DLD1 (cell line): Measurements from ENCODE around the gene GP9.

ENCODE experiments used
- in situ Hi-C: cut with HindIII; loops from 2 replicates; pipeline ENCODE4 v1.10.0; 2017; ENCODE audit warnings: low sequenced_read_pairs

Gene GP9

DNA sequence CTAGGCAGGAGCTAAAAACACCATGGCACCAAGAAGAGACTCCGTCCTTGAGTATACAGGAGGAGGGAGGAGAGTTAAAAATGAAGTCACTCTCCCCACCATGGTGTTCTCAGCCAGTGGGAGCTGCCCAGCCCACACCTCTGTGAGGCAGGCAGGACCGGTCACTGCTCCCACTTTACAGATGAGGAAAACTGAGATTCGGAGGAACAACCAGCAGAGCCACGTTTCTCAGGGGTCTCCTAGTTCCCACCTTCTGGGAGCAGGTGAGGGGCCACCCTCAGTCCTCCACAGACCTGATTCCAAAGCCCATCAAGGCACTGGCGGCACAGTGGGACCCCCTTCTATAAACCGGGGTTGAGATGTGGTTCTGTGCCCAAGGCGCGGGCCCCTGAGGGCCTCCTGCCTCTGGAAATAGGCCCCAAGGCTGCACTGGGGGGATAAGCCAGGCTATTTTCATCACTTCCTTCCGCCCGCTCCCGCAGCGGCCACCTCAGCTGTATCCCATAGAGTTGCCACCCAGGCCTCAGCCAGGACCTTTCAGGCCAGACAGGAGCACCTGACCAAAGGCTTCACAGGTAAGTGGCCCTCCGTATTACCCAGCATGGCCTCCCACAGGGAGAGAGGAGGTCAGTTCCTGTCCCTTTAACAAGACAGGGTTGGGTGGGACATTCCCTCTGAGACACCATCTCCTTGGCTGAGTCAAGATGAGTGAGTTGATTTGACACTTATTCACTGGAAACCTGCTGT, at the start of gene GP9:
Gene GP9 (plus strand): TSS at position 504 of the 747 bp plus-strand sequence. CDS start 961 bp downstream, outside the sequence.
- in situ Hi-C loops = no loop called here

DNA sequence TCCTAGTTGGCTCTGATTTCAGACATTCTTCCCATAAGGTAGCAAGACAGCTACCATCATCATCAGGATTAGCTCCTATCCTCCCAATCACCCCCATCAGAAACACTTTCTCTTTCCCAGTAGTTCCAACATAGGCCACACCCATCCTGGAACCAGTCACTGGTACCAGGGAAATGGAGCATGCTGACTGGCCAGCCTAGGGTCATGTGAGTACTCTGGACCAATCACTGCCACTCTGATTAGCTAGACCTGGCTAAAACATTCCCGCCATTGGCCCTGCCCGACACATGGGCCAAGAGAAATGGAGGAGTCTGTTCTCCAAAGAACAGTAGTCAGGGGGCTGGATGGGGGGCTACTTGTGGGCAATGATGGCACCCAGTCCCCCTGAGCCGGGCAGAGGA, 47.1 kb upstream of the GP9 start:
- in situ Hi-C loops = no loop called here

DNA sequence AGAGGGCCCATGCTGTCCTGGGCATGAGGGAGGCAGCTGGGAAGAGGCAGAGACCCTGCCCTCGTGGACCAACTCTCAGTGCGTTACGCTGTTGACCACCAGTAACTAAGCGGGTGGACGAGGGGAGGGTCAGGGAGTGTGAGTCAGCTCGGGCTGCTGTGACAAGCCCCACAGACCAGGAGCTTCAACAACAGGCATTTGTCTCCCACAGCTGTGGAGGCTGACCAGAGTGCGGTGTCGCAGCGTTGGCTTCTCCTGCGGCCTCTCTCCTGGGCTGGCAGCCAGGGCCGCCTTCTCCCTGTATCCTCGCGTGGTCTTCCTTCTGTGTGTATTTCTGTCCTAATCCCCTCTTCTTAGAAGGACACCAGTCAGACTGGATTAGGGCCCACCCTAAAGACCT, 46.4 kb upstream of the GP9 start:
- in situ Hi-C loops = no loop called here

DNA sequence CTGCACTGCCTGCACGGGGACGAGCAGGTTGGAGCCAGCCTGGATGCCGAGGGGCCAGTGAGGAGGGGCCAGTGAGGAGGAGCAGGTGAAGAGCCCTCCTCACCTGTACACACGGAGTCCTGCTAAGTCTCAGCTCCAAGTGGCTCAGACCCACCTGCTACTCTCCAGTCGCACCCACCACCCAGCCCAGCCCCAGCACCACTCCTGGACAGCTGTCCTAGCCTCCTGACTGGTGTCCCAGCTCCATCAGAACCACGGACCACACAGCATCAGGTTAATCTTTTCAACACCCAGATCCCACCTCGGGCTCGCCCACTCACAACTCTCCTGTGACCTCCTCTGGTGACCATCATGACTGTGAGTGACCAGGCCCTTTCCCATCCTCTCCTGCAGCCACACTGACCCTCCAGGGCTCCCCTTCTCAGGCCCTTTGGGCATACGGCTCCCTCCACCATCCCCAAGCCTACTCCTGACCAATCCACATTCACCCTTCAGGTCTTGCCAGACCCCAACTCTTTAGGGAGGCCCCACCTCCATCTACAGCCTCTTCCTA, 45.7 kb upstream of the GP9 start:
- in situ Hi-C loops = no loop called here

DNA sequence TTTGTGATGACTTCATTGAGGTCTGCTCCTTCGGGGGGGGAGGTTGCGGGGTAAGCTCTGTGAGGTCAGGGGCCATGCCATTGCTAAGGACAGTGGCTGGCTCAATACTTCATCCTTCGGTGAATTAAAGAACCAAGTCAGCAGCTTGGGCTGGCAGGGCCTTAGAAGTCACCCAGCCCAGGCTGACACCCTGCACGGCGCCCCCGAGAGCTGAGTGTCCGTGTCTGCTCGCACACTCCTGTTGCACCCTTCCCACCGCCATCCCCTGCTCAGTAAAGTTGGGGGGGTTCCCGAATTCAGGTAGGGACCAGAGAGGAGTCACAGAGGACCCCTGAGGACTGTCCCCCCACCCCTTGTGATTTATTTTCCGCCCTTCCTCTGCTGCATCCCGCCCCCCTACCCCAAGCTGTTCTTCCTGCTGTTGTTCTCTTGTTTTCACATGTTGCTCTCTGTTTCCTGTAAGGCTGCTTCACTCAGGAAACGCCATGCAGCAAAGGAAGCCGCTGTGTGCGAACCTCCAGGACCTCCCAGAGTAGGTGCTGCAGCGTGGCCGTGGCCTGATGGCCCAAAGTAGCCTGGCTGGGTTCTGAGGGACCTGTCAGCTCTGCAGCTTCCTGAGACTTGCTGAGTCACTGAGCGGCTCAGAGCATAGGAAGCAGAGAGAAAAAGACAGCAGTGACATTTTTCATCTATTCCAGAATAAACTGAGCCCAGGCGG, 45.0 kb upstream of the GP9 start:
- in situ Hi-C loops = no loop called here

DNA sequence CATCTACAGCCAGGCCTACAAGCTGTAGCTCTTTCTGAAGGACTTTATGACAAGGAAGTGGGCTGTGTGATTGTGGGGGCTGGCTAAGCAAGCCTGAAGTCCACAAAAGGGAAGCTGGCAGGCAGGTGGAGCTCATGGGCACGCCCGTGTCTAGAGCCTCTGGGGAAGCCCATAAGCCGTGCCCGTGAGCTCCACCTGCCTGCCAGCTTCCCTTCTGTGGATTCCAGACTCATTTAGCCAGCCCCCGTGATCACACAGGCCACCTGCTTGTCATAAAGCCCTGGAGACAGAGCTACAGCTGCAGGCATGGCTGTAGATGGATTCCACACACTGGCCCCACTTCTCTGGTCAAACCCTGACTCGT, 44.2 kb upstream of the GP9 start:
- in situ Hi-C loops = no loop called here

DNA sequence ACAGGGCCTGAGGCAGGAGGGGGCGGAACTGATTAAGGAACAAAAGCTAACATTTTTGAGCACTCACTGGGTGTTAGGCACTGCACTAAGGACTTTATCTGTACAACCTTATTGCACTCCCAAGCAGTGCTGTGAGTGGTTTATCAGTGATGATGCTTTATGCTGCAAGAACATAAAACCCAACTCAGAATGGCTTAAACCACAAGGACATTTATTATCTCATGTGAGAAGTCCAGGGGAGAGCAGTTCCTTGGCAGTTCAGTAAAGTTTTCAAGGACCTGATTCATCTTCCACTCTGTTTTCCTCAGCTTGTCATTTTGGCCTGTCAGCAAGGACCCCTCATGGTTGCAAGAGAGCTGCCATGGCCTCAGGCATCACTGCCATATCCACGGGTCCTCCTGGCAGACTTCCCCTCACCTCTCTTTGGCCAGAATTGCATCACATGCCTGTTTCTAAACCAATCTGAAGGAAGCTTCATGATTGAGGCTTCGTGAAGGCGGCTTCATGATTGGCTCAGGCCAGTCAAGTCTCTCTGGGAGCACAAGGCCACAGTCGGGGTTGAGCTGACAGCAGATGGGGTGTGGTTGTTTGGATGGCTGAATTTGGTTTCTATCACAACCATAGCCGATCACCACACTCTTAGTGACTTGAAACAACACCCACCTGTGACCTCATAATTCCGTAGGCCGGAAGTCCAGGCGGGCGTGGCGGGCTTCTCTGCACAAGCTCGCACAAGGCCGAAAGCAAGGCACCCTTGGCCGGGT, 43.7 kb upstream of the GP9 start:
- in situ Hi-C loops = no loop called here

DNA sequence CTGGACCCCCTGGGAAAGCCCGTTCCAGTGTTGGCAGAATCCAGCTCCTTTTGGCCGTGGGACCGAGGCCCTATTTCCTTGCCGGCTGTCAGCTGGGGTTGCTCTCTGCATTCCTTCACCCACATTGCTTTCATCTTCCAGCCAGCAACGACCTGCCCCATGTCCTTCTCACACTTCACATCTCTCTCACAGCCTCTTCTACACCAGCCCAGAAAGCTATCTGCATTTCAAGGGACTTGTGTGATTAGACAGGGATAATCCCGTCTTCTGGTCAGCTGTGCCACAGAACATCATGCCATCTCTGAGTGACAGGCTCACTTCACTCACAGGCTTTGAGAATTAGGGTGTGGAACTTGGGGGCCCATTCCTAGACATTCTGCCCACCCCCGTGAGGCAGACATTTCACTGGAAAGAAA, 43.1 kb upstream of the GP9 start:
- in situ Hi-C loops = no loop called here

DNA sequence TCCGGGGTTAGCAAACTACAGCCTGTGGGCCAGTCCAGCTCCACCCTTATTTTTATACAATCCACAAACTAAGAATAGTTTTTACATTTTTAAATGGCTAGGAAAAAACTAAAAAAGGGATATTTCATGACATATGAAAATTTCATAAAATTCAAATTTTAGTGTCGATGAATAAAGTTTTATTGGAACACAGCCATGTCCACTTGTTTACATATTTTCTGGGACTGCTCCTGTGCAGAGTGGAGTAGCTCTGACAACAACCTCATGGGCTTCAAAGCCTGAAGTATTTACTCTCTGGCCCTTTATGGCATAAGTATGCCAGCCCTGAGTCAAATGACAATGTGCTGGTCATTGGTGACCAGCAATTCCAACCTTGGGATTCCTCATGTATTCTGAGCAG, 42.3 kb upstream of the GP9 start:
- in situ Hi-C loops = no loop called here

DNA sequence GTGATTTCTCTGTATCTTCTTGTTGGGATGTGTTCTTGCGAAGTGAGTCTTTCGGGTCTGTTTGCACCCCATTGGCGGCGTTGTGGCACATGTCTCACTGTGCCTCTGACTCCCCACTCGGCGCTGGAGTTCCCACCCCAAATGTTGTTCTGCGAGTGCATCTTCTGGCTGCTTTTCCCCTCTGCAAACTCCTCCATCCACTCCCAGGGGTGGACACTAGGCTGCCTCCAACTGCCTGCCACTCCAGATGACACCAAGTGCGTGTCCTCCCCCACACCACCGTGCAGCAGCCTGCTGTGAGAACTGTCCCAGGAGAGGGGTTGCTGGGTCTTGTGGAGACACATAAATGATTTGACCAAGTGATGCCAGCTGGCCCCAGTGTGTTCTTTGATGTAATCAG, 41.8 kb upstream of the GP9 start:
- in situ Hi-C loops = no loop called here

DNA sequence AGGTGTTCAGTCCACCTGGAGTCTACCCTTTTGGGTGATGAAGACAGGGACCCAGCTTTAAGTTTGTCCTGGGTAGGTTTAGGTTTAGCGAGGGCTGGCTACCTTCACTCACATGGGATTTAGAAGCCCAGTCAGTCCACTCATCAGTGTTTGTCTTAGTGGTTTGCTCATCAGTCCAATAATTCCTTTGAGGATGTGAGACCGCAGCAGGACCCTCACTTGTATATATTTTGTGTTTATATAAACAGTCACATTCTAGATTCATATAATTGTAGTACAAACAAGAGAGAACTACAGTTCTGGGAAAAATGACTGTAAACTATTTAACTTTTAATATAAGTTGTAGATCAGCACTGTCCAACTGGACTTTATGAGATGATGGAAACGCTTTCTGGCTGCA, 41.3 kb upstream of the GP9 start:
- in situ Hi-C loops = no loop called here

DNA sequence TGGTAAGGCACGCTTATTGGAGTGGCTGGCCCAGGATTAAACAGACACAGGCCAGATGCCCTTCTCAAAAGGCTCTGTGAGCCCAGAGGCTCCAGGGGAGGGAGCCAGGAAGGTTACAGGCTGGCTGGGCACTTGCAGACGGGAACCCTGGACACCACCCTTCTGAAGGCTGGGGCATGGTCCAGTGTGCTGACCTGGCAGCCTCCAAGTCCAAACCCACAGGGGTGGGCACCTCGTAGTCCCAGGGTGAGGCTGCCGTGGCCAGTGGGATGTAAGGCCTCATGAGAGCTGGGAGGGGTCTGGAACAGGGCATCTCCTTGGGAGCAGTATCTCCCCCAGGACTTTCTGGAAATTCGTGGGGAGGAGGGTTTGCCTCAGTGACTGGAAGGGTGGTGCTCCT, 39.9 kb upstream of the GP9 start:
- in situ Hi-C loops = no loop called here

DNA sequence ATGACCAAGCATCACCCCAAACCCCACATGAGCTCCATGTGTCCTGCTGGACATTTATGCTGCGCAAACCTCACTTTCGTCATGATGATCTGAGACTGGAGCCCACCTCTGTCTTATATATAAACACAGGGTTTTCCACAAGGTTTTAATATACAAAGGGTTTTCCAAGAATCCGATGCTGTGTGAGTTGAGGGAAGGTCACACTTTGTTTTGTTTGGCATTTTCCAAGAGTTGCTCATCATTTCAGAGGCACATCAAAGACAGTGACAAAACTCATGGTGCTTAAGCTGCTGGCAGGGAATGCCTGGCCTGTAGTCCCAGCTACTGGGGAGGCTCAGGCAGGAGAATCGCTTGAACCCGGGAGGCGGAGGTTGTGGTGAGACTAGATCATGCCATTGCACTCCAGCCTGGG, 39.4 kb upstream of the GP9 start:
- in situ Hi-C loops = no loop called here

DNA sequence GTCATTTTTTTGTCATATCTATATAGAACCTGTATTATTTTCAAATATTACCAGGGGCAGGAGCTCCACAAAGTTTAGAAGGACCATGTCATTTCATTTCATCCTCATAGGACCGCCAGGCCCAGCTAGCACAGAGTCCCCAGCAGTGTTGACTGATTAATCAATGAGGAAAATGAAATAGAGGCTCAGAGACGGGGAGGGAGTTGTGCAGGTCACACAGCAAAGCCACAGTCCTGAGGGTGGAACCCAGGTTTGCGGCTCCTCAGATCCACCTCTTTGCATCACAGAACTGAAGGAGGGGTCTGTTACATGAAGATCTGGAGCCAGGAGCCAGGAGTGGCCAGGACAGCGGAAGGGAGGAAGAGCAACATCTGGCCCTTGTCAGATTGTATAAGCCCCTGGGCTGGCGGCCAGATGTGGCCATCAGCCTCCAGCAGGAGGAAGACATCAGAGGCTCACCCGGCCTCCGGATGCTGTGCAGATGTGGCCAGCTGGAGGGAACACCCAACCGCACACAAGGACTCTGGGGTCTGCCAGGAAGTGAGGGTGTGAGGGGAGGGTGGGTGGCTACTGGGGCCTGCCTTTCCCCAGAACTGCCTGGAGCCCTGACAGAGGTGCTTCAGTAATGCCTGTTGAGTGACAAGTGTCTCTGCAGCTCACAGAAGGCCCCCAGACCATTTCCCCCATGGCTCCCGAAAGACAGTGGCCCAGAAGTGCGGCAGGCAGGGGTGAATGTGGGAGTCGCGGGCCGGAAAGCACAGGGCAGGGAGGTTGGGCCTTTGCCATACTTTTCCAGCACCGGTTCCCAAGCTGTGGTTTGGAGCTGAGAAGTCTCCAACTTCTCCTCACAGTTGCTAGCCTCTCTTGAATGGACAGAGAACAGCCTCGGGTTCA, 38.2 kb upstream of the GP9 start:
- in situ Hi-C loops = no loop called here

DNA sequence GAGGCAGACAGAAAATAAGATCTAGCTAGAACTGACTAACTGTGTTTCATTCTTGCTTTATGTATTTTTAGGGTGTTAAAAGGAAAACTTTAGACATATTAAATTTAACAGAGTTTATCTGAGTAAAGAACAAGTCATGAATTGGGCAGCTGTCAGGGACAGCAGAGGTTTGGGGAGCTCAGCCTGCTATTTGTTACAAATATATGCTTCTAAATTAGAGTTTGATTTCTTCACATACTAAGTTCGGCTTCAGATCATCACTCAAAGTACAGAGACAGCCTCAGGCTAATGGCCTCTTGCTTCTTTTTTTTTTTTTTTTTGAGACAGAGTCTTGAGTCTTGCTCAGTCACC, 37.6 kb upstream of the GP9 start:
- in situ Hi-C loops = no loop called here

DNA sequence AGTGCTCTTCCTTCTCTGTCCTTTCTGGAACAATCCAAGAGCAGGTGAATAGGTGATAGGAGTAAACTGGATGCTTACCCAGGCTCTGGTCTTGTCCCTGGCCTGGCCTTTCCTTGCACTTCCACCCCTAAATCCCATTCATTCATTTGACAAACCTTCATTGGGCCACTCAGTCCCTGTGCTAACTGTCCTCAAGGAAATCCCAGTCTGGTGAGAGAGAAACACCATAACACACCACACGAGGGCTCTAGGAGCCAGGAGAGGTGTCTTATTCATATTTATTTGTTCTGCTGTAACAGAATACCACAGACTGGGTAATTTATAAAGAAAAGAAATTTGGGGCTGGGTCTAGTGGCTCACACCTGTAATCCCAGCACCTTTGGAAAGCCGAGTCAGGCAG, 36.7 kb upstream of the GP9 start:
- in situ Hi-C loops = no loop called here

DNA sequence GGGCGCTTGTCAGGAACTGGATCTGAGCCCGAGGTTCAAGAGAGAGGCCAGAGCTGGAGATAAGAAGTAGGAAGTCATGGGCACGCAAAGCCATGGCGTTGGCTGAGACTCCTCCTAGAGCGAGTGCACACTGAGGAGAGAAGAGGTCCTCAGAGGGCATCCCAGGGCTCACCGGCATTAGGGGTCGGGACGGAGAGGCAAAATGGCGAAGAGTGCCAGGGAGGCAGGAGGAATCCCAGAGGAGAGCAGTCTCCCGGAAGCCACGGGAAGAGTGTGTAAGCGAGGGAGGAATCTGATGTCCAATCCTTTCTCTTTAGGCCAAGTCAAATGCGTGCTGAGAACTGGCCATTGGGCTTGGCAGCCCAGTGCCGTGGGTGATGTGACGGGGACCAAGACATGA, 35.5 kb upstream of the GP9 start:
- in situ Hi-C loops = no loop called here

DNA sequence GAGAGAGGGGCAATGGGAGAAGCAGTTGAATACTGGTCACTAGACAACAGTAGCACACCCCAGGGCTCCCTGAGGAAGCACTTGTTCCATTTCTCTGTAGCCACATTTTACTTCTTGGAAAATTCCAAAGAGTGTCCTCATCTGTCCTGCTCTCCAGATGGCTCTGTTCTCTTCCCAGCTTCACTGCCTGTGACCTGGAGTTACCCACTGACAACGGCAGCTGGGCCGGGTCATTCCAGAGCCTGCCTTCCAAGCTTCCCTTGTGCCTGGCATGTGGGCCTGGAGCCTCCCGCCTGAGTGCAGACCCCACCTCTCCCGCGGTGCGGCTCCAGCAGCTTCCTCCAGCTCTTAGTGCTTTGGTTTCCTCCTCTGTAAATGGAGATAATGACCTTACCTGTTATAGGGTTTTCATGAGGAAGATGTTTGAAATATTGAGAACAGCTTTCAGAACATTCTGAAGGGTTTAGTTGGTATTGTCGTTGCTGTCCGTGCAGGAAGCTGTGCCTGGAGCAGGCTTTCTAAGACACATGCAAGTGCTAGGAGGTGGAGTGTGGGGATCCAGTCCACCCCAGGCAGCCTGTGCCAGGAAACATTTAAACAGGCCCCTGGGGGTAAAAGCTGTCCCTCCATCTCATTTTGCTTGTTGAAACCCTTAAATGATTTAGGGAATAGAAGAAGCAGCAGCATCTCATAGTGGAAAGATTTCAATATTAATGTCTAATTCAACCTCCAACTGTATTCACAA, 34.7 kb upstream of the GP9 start:
- in situ Hi-C loops = no loop called here

DNA sequence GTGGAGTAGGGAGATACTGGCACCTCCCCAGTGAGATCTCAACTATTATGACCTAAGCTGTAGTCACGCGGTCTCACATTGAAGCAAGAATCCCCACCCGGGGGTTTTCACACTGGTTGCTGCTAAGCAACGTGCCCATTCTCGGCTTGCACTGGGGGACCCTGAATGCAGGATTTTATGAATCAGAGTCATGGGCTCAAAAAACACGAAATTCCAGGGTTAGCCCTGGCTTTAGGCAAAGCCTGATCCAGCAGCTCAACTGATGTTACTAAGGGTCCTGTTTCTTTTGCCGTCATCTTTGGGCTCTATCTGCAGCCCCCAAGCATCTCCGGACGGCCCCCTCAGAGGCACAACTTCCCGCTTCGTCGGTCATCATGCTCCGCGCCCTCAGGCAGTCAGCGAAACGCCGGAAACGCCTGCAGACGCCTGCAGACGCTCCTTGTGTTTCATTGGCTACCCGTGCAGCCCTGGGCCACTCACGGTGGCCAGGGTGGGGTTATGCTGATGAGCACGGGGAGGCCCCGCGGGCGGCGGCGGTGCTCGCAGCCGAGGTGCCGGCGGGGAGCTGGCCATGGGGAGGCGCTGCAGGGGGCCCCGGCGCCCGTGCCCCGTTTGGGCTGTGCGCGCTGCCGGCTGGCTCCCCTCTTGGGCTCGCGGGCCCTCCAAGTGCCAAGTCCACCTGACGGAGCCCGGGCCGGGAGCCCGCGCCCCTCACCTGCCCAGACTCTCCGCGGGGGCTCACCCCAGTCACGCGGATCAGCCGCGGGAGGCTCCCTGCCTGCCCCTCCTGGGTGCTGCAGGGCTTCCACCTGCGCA, 33.6 kb upstream of the GP9 start:
- in situ Hi-C loops = no loop called here
